GM21619 (cell line): ENCODE results near the gene GALNT9.

Experiments
- ATAC-seq: cut with Tn5 transposase; IDR thresholded peaks from one replicate; pipeline ENCODE4 v1.9.1; 2021; ENCODE audit not compliant: unreplicated experiment

GALNT9 gene

GRCh38 chr12:132174015-132174838 lies 155.2 kb downstream of the GALNT9 start:
- ATAC-seq: no peak

- no peak for ATAC-seq
These were observed 156.0 kb downstream of the GALNT9 start for GRCh38 chr12:132173135-132174014.

GRCh38 chr12:132172619-132173018 lies 156.8 kb downstream of the GALNT9 start:
- no peak for ATAC-seq

GRCh38 chr12:132171968-132172521 lies 157.3 kb downstream of the GALNT9 start:
- no peak for ATAC-seq

- ATAC-seq: no peak
These were observed 158.0 kb downstream of the GALNT9 start for GRCh38 chr12:132171293-132171967.

- ATAC-seq: no peak
These were observed 158.6 kb downstream of the GALNT9 start for GRCh38 chr12:132170637-132171292.

- no peak for ATAC-seq
These were observed 159.2 kb downstream of the GALNT9 start for GRCh38 chr12:132170094-132170636.

- ATAC-seq: no peak
These were observed 160.0 kb downstream of the GALNT9 start for GRCh38 chr12:132169376-132169775.

- ATAC-seq: no peak
These were observed 160.9 kb downstream of the GALNT9 start for GRCh38 chr12:132168311-132169031.

- ATAC-seq: no peak
These were observed 161.6 kb downstream of the GALNT9 start for GRCh38 chr12:132167611-132168310.

GRCh38 chr12:132166801-132167591 lies 162.4 kb downstream of the GALNT9 start:
- no peak for ATAC-seq

- no peak for ATAC-seq
These were observed 163.3 kb downstream of the GALNT9 start for GRCh38 chr12:132166093-132166492.

GRCh38 chr12:132165584-132165983 lies 163.8 kb downstream of the GALNT9 start:
- no peak for ATAC-seq

GRCh38 chr12:132164426-132164825 lies 165.0 kb downstream of the GALNT9 start:
- ATAC-seq: no peak

- no peak for ATAC-seq
These were observed 165.5 kb downstream of the GALNT9 start for GRCh38 chr12:132163911-132164288.

- no peak for ATAC-seq
These were observed 166.1 kb downstream of the GALNT9 start for GRCh38 chr12:132163041-132163910.

GRCh38 chr12:132162508-132163031 lies 166.8 kb downstream of the GALNT9 start:
- ATAC-seq: no peak
